PC-9 (cell line): ENCODE results near the gene ABLIM2. TPM values are rescaled to one million over a fixed set of nuclear protein-coding genes. Genes with fewer than 3 reads are reported as not detected.
A peak's percentile ranks its signal among the peaks of the same experiment; 100 is the strongest.

ENCODE experiments used
- BruUV-seq: library from RNA; stranded (reverse); fragments of 400-500 nt; replicated peaks from 2 replicates; lab custom pipeline; 2021; lab: Mats Ljungman, UMichigan
- CTCF ChIA-PET: fragments of 300-600 bp; sonication (Branson Sonifier 250); formaldehyde crosslinking; loops from one replicate; lab custom pipeline; 2022; ENCODE audit warnings: antibody characterized with exemption; lab: Charles Lee
- POLR2A ChIA-PET: fragments of 300-600 bp; sonication (Branson Sonifier 250); formaldehyde crosslinking; loops from one replicate; lab custom pipeline; 2022; ENCODE audit warnings: antibody characterized with exemption; ENCODE audit not compliant: unreplicated experiment; lab: Charles Lee
- DNase-seq, 2 experiments: peaks; one replicate each; pipeline versions ENCODE4 v3.0.0 to v3.0.0-alpha.2; 2015 to 2022; ENCODE audit warnings: mixed read lengths in 1 of 2
- H2AFZ ChIP-seq: fragments of 200-600 bp; sonication (generic); 2 replicates; pipeline ENCODE4 v1.8.1; 2017; ENCODE audit warnings: antibody characterized with exemption
- H3F3A ChIP-seq: fragments of 200-600 bp; sonication (generic); 2 replicates; pipeline ENCODE4 v1.8.1; 2017; ENCODE audit warnings: antibody characterized with exemption, mild to moderate bottlenecking, low read depth; ENCODE audit not compliant: insufficient read depth
- H3K27ac ChIP-seq: fragments of 200-600 bp; sonication (generic); 2 replicates; pipeline ENCODE4 v1.6.1; 2016; ENCODE audit warnings: mixed run types
- H3K27me3 ChIP-seq: fragments of 200-600 bp; sonication (generic); 2 replicates; pipeline ENCODE4 v1.6.1; 2016; ENCODE audit warnings: low read depth, mixed run types; ENCODE audit not compliant: insufficient read depth
- H3K36me3 ChIP-seq: fragments of 200-600 bp; sonication (generic); 2 replicates; pipeline ENCODE4 v1.6.1; 2016; ENCODE audit warnings: low read depth, mixed run types
- H3K4me1 ChIP-seq: fragments of 200-600 bp; sonication (generic); replicated peaks from 2 replicates; pipeline ENCODE4 v1.6.1; 2016; ENCODE audit warnings: mixed run types; ENCODE audit not compliant: insufficient read depth
- H3K4me2 ChIP-seq: fragments of 200-600 bp; sonication (generic); 2 replicates; pipeline ENCODE4 v1.6.1; 2017; ENCODE audit warnings: mixed run types
- H3K4me3 ChIP-seq: fragments of 200-600 bp; sonication (generic); 2 replicates; pipeline ENCODE4 v1.6.1; 2016; ENCODE audit warnings: mixed run types
- H3K79me2 ChIP-seq: fragments of 200-600 bp; sonication (generic); 2 replicates; pipeline ENCODE4 v1.6.1; 2017; ENCODE audit warnings: low read depth, mixed run types
- H3K9me2 ChIP-seq: fragments of 200-600 bp; sonication (generic); 2 replicates; pipeline ENCODE4 v1.8.1; 2017; ENCODE audit warnings: mild to moderate bottlenecking; ENCODE audit not compliant: insufficient read depth
- H3K9me3 ChIP-seq: fragments of 200-600 bp; sonication (generic); 2 replicates; pipeline ENCODE4 v1.8.1; 2016; ENCODE audit warnings: low read depth; ENCODE audit not compliant: insufficient read depth
- H4K20me1 ChIP-seq: fragments of 200-600 bp; sonication (generic); 2 replicates; pipeline ENCODE4 v1.8.1; 2017; ENCODE audit not compliant: insufficient read depth
- CTCF ChIP-seq: fragments of 200-600 bp; sonication (generic); conservative IDR thresholded peaks from 2 replicates; pipeline ENCODE4 v1.6.1; 2017; ENCODE audit warnings: mixed run types, antibody characterized with exemption, mild to moderate bottlenecking, moderate library complexity
- EZH2 ChIP-seq: fragments of 200-600 bp; sonication (generic); IDR thresholded peaks from 2 replicates; pipeline ENCODE4 v1.8.0; 2017; ENCODE audit warnings: antibody characterized with exemption, low read depth
- intact Hi-C: fragments of 100-400 bp; cut with micrococcal nuclease; formaldehyde crosslinking; loops from one replicate; pipeline ENCODE4 v1.10.0; 2022; ENCODE audit not compliant: unreplicated experiment
- total RNA-seq: library from RNA; stranded (reverse); gene quantifications from 2 replicates; pipeline ENCODE4 v1.2.3, GENCODE V29; 2021

Gene ABLIM2
- total RNA-seq, 1 experiment from 2014 or later: 1.6 TPM

DNA sequence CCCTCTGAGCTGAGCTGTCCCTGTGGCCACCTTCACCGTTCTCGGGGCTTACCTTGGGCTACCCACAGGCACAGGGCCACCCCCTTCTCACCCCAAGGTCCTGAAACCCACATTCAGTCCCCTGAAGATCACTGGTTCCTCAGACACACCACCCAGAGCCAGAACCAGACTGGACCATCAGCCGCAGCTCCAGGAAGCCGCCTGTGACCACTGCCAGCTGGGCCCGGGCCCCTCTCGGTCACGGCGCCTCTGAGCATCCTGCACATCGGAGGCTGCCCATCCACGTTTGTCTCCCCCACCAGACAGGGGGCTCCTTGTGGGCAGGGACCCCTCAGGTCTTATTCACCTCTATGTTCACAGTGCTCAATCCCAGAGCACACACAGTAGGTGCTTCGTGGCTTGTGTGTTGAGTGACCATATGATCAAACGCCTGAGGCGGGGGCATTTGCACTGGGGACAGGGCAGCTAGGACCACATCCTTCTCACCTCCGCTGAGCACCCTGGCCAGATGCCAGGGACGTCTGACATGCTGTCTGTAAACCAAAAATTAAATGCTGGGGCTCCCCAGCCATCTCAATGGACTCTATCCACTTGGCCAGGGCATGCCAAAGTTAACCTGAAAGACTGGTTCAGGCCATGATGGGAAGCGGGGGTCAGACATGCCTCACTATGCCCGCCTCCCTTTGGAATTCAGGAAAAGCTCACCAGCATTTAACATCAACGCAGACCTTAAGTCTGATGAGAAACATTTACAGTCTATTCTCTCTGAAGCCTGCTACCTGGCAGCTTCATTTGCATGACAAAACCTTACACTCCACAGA, 109.5 kb downstream of the ABLIM2 start:
- ChIA-PET POLR2A (no interaction called here), CTCF (no interaction called here)
- H3K36me3 ChIP-seq: no peaks in the 10 kb centered on the region
- no peaks in the 10 kb centered on the region for H3K9me3 ChIP-seq
- H4K20me1 ChIP-seq: no peaks in the 10 kb centered on the region
- H3K4me3 ChIP-seq: no peak overlapping the region
- intact Hi-C loops: no loop called here
- H3K27me3 ChIP-seq: no peaks in the 10 kb centered on the region
- H3K4me1 ChIP-seq: no peaks in the 10 kb centered on the region
- no peak overlapping the region for H2AFZ ChIP-seq
- no TSS peak for BruUV-seq
- no peak overlapping the region for H3K4me2 ChIP-seq
- DNase-seq: peak in 1 of 2 experiments; percentile 54
- H3K79me2 ChIP-seq: no peaks in the 10 kb centered on the region
- TF ChIP-seq CTCF: no peak
- no peak overlapping the region for H3K27ac ChIP-seq
- H3K9me2 ChIP-seq: no peaks in the 10 kb centered on the region
- no peaks in the 10 kb centered on the region for H3F3A ChIP-seq

GRCh38 chr4:8047837-8048678, 110.6 kb downstream of the ABLIM2 start:
- H3K27me3 ChIP-seq: 0 out of 2 replicates have a peak, but pooled peaks cover 2% of the 10 kb centered on the region
- H4K20me1 ChIP-seq: no peaks in the 10 kb centered on the region
- H3K4me2 ChIP-seq: no peak overlapping the region
- H3K79me2 ChIP-seq: no peaks in the 10 kb centered on the region
- H3K36me3 ChIP-seq: no peaks in the 10 kb centered on the region
- H3K9me2 ChIP-seq: no peaks in the 10 kb centered on the region
- H3K9me3 ChIP-seq: no peaks in the 10 kb centered on the region
- CTCF ChIA-PET: no interaction called here
- no peak overlapping the region for H2AFZ ChIP-seq
- no peak overlapping the region for H3K4me3 ChIP-seq
- H3K27ac ChIP-seq: no peak overlapping the region
- no TSS peak for BruUV-seq
- TF ChIP-seq EZH2 (no peak), CTCF (no peak)
- POLR2A ChIA-PET: no interaction called here
- no peaks in the 10 kb centered on the region for H3F3A ChIP-seq
- DNase-seq: no peak
- intact Hi-C loops: no loop called here
- no peaks in the 10 kb centered on the region for H3K4me1 ChIP-seq

DNA sequence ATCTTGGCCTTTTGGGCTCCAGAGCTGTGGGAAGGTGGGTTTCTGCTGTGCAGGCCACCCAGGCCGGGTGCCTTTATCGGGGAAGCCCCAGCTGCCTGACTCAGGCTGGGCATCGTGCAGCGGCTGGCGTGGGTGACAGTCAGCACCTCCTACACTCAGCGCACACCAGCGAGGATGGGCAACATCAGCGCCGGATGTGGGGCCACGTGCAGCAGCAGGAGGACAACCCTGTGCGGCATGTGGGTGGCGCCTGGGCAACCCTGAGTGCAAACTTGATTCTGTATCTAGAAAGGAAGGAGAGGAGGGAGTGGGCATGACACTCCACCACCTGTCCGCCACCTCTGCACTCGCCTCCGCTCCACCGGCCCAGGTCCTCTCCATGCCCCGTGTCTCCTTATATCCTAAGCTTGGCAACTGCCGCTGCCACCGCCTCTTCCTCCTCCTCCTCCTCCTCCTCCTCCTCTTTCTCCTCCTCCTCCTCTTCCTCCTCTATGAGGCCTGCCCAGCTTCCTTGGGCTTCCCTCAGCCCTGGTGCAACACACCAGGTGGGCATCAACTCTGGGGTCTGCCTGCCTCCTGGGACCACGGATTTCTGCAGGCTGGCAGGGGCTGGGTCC, 111.6 kb downstream of the ABLIM2 start:
- intact Hi-C loops: no loop called here
- no peaks in the 10 kb centered on the region for H3K9me2 ChIP-seq
- POLR2A ChIA-PET: no interaction called here
- H4K20me1 ChIP-seq: no peaks in the 10 kb centered on the region
- H3K79me2 ChIP-seq: no peaks in the 10 kb centered on the region
- H3F3A ChIP-seq: no peaks in the 10 kb centered on the region
- H3K9me3 ChIP-seq: no peaks in the 10 kb centered on the region
- H3K4me1 ChIP-seq: no peaks in the 10 kb centered on the region
- TF ChIP-seq CTCF: no peak
- no peak for TF ChIP-seq EZH2
- H3K27me3 ChIP-seq: 0 out of 2 replicates have a peak, but pooled peaks cover 2% of the 10 kb centered on the region
- DNase-seq: no peak
- no peaks in the 10 kb centered on the region for H3K36me3 ChIP-seq
- no peak overlapping the region for H3K4me3 ChIP-seq
- CTCF ChIA-PET: no interaction called here
- H2AFZ ChIP-seq: no peak overlapping the region
- no peak overlapping the region for H3K27ac ChIP-seq
- no peak overlapping the region for H3K4me2 ChIP-seq
- BruUV-seq: no TSS peak
